HepG2 (cell line): Measurements from ENCODE around the gene PALM. TPM values are rescaled to one million over a fixed set of nuclear protein-coding genes. Genes with fewer than 3 reads are reported as not detected.

Source experiments
- BRD4 ChIP-seq: sonication (generic); formaldehyde crosslinking; IDR thresholded peaks from 2 replicates; pipeline ENCODE4 v1.4.0; 2020; ENCODE audit warnings: missing genetic modification reagents
- FOXO1 ChIP-seq: sonication (generic); formaldehyde crosslinking; IDR thresholded peaks from 2 replicates; pipeline ENCODE4 v1.4.0; 2020; ENCODE audit warnings: missing genetic modification reagents
- PAX8 ChIP-seq: sonication (generic); formaldehyde crosslinking; IDR thresholded peaks from 2 replicates; pipeline ENCODE4 v1.8.0; 2022; ENCODE audit warnings: mild to moderate bottlenecking, missing genetic modification reagents, borderline replicate concordance
- ZBTB3 ChIP-seq: sonication (generic); formaldehyde crosslinking; IDR thresholded peaks from 2 replicates; pipeline ENCODE4 v1.4.0; 2020; ENCODE audit warnings: low read depth, mild to moderate bottlenecking, moderate library complexity, missing genetic modification reagents, borderline replicate concordance
- ZFP1 ChIP-seq: IDR thresholded peaks from 2 replicates; pipeline ENCODE4 v1.6.1; 2016
- ZFP41 ChIP-seq: sonication (generic); formaldehyde crosslinking; IDR thresholded peaks from 2 replicates; pipeline ENCODE4 v1.4.0; 2020; ENCODE audit warnings: mild to moderate bottlenecking, missing genetic modification reagents, borderline replicate concordance
- ZFYVE20 ChIP-seq: sonication (generic); formaldehyde crosslinking; IDR thresholded peaks from 2 replicates; pipeline ENCODE4 v1.8.0; 2023; ENCODE audit warnings: low read depth, mild to moderate bottlenecking, moderate library complexity, missing genetic modification reagents, borderline replicate concordance
- ZIK1 ChIP-seq: sonication (generic); formaldehyde crosslinking; IDR thresholded peaks from 2 replicates; pipeline ENCODE4 v1.5.0; 2020; ENCODE audit warnings: mild to moderate bottlenecking, low read depth, missing genetic modification reagents, borderline replicate concordance
- ZMAT3 ChIP-seq: sonication (generic); formaldehyde crosslinking; conservative IDR thresholded peaks from 2 replicates; pipeline ENCODE4 v1.7.0; 2021; ENCODE audit warnings: missing genetic modification reagents
- ZNF235 ChIP-seq: sonication (generic); formaldehyde crosslinking; IDR thresholded peaks from 2 replicates; pipeline ENCODE4 v1.8.1; 2023; ENCODE audit warnings: mild to moderate bottlenecking, missing genetic modification reagents, borderline replicate concordance
- ZNF331 ChIP-seq: sonication (generic); formaldehyde crosslinking; IDR thresholded peaks from 2 replicates; pipeline ENCODE4 v1.4.0; 2020; ENCODE audit warnings: missing genetic modification reagents
- ZNF552 ChIP-seq: sonication (generic); formaldehyde crosslinking; IDR thresholded peaks from 2 replicates; pipeline ENCODE4 v1.9.0; 2022; ENCODE audit warnings: missing genetic modification reagents, mild to moderate bottlenecking, borderline replicate concordance
- ZNF577 ChIP-seq: sonication (generic); formaldehyde crosslinking; IDR thresholded peaks from 2 replicates; pipeline ENCODE4 v1.4.0; 2020; ENCODE audit warnings: mild to moderate bottlenecking, low read depth, missing genetic modification reagents, borderline replicate concordance
- polyA plus RNA-seq, 8 experiments: library from polyadenylated mRNA; depleted of rRNA in 3 of 8; stranded (reverse) in 7 of 8; unstranded in 1 of 8; fragments of >200 nt; fragmentation: Illumina TruSeq in 4 of 8; extraction: Trizol in 4 of 8; gene quantifications; 2 replicates each; pipeline versions ENCODE4 v1.2.1 to v1.2.3, GENCODE V29; 2011 to 2016; ENCODE audit warnings: low read depth in 4 of 8, missing spikeins in 1 of 8, mixed read lengths in 1 of 8; ENCODE audit not compliant: insufficient read depth in 1 of 8
- total RNA-seq, 5 experiments: library from RNA; depleted of rRNA; stranded (reverse); fragments of >200 nt; fragmentation: Illumina TruSeq; extraction: Trizol; gene quantifications; 2 replicates each; pipeline ENCODE4 v1.2.3, GENCODE V29; 2016; ENCODE audit warnings: low read depth in 1 of 5
- TF ChIP-seq, protein P1 (sequence below): sonication (generic); formaldehyde crosslinking; IDR thresholded peaks from 2 replicates; pipeline ENCODE4 v1.5.1; 2020; ENCODE audit warnings: mild to moderate bottlenecking, missing genetic modification reagents, borderline replicate concordance
- TF ChIP-seq, protein P2 (sequence below): fragments of 450-650 bp; IDR thresholded peaks from 2 replicates; pipeline ENCODE4 v1.6.1; 2016
- TF ChIP-seq, protein P3 (sequence below), 2 experiments: sonication (generic) in 1 of 2; formaldehyde crosslinking in 1 of 2; IDR thresholded peaks; 2 replicates each; pipeline versions ENCODE4 v1.4.0 to v1.6.1; 2018 to 2020; ENCODE audit warnings: missing genetic modification reagents in 2 of 2, borderline replicate concordance in 1 of 2, low read depth in 1 of 2, mild to moderate bottlenecking in 1 of 2, missing biosample characterization in 1 of 2
- TF ChIP-seq, protein P4 (sequence below): sonication (generic); formaldehyde crosslinking; IDR thresholded peaks from 2 replicates; pipeline ENCODE4 v1.5.1; 2020; ENCODE audit warnings: mild to moderate bottlenecking, missing genetic modification reagents, moderate library complexity

Gene PALM
- total and polyA plus RNA-seq, 2 of the 13 experiments (the other 11 are each of a cell fraction or from before 2014, with no cell fraction given), result 4.0 to 9.7 TPM

DNA sequence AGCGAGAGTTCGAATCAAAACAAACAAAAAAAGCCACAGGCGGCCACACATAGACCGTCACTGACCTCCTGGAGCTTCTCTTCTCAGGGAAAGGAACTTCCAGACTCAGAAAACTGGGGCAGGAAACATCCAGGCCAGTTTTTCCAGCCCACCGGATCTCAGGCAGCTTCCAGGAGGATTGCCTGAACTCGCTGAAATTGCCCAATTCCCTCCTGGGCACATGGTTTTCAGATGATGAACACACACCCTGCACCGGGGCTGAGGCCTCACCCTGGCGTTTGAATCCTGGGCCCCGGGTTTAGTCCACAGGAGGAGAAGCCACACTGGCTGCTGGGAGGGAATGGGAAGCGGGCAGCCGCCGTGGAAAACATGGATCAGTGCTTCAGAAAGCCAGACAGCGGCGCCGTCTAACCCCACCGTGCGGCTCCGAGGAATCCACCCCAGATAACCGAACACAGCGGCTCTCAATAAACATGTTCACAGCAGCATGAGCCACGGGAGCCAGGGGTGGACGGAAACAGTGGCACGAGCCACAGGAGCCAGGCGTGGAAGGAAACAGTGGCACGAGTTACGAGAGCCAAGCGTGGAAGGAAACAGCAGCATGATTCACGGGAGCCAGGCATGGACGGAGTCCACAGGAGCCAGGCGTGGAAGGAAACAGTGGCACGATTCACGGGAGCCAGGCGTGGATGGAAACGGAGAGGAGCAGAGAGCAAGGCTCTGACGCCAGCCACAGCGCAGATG is 70.3 kb downstream of the PALM start (continued):
- TF ChIP-seq ZNF577 (CRISPR knock-in tag), result no peak
- no peak for TF ChIP-seq BRD4
- TF ChIP-seq, protein P1, sequence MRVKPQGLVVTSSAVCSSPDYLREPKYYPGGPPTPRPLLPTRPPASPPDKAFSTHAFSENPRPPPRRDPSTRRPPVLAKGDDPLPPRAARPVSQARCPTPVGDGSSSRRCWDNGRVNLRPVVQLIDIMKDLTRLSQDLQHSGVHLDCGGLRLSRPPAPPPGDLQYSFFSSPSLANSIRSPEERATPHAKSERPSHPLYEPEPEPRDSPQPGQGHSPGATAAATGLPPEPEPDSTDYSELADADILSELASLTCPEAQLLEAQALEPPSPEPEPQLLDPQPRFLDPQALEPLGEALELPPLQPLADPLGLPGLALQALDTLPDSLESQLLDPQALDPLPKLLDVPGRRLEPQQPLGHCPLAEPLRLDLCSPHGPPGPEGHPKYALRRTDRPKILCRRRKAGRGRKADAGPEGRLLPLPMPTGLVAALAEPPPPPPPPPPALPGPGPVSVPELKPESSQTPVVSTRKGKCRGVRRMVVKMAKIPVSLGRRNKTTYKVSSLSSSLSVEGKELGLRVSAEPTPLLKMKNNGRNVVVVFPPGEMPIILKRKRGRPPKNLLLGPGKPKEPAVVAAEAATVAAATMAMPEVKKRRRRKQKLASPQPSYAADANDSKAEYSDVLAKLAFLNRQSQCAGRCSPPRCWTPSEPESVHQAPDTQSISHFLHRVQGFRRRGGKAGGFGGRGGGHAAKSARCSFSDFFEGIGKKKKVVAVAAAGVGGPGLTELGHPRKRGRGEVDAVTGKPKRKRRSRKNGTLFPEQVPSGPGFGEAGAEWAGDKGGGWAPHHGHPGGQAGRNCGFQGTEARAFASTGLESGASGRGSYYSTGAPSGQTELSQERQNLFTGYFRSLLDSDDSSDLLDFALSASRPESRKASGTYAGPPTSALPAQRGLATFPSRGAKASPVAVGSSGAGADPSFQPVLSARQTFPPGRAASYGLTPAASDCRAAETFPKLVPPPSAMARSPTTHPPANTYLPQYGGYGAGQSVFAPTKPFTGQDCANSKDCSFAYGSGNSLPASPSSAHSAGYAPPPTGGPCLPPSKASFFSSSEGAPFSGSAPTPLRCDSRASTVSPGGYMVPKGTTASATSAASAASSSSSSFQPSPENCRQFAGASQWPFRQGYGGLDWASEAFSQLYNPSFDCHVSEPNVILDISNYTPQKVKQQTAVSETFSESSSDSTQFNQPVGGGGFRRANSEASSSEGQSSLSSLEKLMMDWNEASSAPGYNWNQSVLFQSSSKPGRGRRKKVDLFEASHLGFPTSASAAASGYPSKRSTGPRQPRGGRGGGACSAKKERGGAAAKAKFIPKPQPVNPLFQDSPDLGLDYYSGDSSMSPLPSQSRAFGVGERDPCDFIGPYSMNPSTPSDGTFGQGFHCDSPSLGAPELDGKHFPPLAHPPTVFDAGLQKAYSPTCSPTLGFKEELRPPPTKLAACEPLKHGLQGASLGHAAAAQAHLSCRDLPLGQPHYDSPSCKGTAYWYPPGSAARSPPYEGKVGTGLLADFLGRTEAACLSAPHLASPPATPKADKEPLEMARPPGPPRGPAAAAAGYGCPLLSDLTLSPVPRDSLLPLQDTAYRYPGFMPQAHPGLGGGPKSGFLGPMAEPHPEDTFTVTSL (CRISPR knock-in tag), result no peak
- TF ChIP-seq, protein P2, sequence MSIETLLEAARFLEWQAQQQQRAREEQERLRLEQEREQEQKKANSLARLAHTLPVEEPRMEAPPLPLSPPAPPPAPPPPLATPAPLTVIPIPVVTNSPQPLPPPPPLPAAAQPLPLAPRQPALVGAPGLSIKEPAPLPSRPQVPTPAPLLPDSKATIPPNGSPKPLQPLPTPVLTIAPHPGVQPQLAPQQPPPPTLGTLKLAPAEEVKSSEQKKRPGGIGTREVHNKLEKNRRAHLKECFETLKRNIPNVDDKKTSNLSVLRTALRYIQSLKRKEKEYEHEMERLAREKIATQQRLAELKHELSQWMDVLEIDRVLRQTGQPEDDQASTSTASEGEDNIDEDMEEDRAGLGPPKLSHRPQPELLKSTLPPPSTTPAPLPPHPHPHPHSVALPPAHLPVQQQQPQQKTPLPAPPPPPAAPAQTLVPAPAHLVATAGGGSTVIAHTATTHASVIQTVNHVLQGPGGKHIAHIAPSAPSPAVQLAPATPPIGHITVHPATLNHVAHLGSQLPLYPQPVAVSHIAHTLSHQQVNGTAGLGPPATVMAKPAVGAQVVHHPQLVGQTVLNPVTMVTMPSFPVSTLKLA, result 0 out of 2 replicates have a peak, but pooled peaks have one; percentile 49
- no peak for TF ChIP-seq ZFYVE20 (CRISPR knock-in tag)
- no peak for TF ChIP-seq ZNF235
- TF ChIP-seq, protein P3, sequence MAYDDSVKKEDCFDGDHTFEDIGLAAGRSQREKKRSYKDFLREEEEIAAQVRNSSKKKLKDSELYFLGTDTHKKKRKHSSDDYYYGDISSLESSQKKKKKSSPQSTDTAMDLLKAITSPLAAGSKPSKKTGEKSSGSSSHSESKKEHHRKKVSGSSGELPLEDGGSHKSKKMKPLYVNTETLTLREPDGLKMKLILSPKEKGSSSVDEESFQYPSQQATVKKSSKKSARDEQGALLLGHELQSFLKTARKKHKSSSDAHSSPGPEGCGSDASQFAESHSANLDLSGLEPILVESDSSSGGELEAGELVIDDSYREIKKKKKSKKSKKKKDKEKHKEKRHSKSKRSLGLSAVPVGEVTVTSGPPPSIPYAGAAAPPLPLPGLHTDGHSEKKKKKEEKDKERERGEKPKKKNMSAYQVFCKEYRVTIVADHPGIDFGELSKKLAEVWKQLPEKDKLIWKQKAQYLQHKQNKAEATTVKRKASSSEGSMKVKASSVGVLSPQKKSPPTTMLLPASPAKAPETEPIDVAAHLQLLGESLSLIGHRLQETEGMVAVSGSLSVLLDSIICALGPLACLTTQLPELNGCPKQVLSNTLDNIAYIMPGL (CRISPR knock-in tag; IDR thresholded peaks at IDR 0.05; ENCODE audit: borderline replicate concordance in 1 of 2, low read depth in 1 of 2), result peak in 1 of 2 experiments; percentile 70; a peak in 1 of 4 replicates
- no peak for TF ChIP-seq ZFP1 (CRISPR knock-in tag)
- TF ChIP-seq ZMAT3 (CRISPR knock-in tag), result peak; percentile 83; the same call in 1 of the 2 replicates
- no peak for TF ChIP-seq ZNF552 (CRISPR knock-in tag)
- TF ChIP-seq ZNF331, result peak; percentile 85; the same call in 1 of the 2 replicates
- TF ChIP-seq FOXO1 (CRISPR knock-in tag), result peak; percentile 76
- TF ChIP-seq PAX8 (CRISPR knock-in tag), result no peak
- TF ChIP-seq ZFP41, result no peak
- TF ChIP-seq, protein P4, sequence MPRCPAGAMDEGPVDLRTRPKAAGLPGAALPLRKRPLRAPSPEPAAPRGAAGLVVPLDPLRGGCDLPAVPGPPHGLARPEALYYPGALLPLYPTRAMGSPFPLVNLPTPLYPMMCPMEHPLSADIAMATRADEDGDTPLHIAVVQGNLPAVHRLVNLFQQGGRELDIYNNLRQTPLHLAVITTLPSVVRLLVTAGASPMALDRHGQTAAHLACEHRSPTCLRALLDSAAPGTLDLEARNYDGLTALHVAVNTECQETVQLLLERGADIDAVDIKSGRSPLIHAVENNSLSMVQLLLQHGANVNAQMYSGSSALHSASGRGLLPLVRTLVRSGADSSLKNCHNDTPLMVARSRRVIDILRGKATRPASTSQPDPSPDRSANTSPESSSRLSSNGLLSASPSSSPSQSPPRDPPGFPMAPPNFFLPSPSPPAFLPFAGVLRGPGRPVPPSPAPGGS (CRISPR knock-in tag), result peak; percentile 75; the same call in 1 of the 2 replicates
- no peak; the same call in 1 of the 2 replicates for TF ChIP-seq ZBTB3 (CRISPR knock-in tag)
- no peak; the same call in 1 of the 2 replicates for TF ChIP-seq ZIK1 (CRISPR knock-in tag)
